ENCODE data around the gene GNG12.

DNA sequence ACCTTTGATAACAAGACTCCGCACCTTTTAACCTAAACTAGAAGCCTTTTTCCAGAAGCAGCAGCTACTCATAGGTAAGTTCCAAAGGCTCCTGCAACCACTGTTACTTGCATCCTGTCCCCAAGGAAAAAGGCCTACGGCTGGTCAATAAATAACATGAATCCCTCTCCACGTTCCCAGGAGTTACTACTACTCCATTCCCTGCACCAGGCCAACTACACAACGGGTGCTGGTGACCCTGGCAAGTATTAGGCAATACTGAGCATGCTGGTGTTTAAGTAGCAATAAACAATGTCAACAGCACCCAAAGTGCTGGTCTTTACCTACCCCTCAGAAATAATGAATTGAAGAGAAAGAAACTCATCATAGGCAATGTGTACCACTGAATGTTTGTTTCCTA lies 7.7 kb downstream of the GNG12 start:
- TF ChIP-seq, protein P1, sequence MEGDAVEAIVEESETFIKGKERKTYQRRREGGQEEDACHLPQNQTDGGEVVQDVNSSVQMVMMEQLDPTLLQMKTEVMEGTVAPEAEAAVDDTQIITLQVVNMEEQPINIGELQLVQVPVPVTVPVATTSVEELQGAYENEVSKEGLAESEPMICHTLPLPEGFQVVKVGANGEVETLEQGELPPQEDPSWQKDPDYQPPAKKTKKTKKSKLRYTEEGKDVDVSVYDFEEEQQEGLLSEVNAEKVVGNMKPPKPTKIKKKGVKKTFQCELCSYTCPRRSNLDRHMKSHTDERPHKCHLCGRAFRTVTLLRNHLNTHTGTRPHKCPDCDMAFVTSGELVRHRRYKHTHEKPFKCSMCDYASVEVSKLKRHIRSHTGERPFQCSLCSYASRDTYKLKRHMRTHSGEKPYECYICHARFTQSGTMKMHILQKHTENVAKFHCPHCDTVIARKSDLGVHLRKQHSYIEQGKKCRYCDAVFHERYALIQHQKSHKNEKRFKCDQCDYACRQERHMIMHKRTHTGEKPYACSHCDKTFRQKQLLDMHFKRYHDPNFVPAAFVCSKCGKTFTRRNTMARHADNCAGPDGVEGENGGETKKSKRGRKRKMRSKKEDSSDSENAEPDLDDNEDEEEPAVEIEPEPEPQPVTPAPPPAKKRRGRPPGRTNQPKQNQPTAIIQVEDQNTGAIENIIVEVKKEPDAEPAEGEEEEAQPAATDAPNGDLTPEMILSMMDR (conservative IDR thresholded peaks at IDR 0.05; ENCODE audit: low read length): no peak
- no peak for TF ChIP-seq EZH2phosphoT487 (IDR thresholded peaks at IDR 0.05; ENCODE audit: borderline replicate concordance)
